ENCODE results near the gene SAP25. TPM values are rescaled to one million over a fixed set of nuclear protein-coding genes. Genes with fewer than 3 reads are reported as not detected.

The SAP25 gene
- total RNA-seq, 1 donor from 2014 or later = 0.13 TPM

DNA sequence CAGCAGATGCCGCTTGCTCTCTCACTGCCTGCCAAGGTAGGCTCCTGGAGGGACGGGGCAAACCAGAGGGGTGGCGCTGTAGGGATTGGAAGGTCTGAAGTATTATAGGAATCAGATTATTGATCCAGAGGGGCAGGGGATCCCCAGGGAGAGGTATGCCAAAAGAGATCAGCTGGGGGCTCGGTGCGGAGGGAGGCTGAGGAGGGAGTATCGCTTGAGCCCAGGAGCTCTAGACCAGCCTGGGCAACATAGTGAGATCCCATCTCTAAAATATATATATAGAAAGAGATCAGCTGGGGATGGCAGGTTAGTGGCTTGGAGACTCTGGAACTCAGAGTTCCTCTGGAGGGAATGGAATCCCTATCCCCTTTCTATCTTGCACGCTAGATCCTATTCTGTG, 21.5 kb upstream of the SAP25 start:
- DNase-seq (ENCODE audit: low read depth in 2 of 2) = no peak

DNA sequence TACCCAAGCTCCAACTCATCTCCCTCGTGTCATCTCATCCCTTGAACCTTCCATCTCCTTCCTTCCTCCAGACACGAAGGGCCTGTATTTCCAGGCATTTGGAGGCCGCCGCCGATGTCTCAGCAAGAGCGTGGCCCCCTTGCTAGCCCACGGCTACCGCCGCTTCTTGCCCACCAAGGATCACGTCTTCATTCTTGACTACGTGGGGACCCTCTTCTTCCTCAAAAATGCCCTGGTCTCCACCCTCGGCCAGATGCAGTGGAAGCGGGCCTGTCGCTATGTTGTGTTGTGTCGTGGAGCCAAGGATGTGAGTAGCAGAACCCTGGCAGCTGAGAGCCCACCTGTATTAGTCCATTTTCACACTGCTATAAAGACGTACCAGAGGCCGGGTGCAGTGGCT, 17.9 kb upstream of the SAP25 start:
- DNase-seq (ENCODE audit: low read depth in 2 of 2) = no peak

DNA sequence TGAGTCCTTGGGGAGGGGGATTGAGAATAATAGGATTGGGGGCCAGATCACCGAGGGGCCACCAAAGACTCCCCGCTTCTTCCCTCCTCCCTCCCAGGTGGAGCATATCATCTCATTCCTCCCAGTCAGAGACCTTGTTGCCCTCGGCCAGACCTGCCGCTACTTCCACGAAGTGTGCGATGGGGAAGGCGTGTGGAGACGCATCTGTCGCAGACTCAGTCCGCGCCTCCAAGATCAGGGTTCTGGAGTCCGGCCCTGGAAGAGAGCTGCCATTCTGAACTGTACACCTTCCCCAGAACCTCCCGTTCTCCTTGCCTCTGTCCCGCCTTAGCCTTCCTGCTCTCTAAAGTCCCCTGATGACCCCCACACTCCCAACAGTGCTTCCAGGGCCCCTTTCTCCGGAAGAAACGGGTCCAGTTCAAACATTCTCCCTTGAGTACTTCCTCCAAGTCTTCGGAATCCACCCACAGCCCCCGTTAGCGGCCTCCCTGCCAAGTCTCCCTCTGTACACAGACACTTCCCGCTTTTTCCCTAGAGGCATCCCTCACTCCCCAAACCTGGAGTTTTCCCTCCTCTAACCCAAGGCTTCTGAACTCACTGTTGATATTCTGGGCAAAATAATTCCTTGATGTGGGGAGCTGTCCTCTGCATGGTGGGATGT, 16.5 kb upstream of the SAP25 start:
- DNase-seq (ENCODE audit: low read depth in 2 of 2) = no peak

DNA sequence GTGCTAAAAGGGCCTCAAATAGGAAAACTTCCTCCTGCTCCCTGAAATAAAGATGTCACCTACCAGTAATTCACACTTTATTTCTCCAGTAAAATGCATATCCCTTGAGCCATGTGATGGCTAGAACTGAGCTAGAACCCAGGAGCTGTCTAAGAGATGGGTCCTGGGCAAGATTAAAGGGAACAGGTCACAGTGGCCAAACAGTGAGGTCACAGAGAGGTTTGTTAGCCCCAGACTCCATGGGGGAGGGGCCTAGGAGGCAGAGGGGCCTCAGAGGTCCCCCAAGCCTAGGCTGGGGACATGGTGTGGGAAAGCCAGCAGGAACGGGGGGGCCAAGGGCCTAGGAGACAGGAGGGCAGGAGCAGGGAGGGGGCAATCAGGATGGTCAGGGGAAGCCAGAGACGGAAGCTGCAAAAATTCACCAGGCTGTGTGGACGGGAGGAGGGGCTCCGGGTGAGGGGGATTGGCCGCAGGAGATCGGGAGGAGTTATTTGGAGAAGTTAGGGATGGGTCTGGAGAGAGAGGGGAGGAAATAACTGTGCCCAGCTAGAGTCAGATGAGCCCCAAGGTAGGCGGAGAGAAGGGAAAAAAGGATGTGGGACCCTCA, 15.7 kb upstream of the SAP25 start:
- no peak for DNase-seq (ENCODE audit: low read depth in 2 of 2)

DNA sequence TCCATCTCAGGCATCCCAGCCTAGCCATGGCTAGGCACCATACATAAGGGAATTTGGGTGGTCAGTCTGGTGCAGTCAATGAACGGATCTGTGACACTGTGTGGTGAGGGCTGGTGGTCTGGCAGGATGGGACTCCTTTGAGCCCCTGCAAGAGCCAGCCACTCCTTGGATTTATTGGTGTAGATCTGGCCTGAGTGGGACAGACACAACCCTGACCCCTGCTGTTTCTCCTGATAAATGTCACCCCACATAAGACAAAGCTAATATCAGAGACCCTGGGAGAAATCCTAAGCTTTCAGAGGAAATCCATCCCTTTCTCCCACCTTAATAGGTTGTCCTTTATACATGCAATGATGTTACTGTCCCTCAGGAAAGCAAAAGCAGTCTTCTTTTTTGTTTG, 14.7 kb upstream of the SAP25 start:
- peak; percentile 18 to 58 for DNase-seq (ENCODE audit: low read depth in 2 of 2)

DNA sequence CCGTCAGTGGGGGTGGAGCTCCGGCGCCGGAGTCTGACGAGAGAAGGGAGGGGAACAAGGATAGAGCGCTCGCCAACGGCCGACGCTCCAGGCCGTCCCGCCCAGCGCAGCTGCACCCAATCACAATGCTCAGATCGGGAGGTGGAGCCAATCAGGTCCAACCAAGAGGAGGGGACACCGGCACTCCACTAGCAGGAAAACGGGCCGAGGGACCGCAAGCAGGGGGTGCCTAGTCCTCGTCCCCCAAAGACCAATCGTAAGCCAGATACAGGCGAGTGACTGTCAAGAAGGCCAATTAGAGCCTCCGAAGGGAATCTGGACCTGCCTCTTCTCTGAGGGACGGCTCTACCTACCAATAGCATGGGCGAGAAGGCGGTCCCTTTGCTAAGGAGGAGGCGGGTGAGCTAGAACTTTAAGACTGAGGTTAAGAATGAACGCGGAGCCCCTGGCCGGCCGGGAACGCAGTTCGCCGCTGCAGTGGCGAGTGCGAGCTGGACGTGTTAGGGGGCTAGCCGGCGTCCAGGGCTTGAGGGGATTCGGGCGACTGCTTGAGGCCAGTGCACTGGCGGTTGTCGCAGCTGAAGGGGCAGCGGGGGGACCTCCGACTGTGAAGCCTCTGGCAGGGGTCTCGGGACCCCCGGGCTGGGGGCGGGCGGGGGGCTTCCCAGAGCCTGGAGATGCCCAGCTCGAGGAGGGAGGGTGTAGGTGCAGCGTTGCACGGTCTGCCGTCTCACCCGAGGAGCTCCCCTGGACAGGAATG, 12.7 kb upstream of the SAP25 start, which contains the start of gene FBXO24:
Gene FBXO24, plus strand, starts transcription at position 63 of the 760 bp plus-strand sequence. Its CDS starts 298 bp downstream, at position 361.
- peak; percentile 100 for DNase-seq (ENCODE audit: low read depth in 2 of 2)

DNA sequence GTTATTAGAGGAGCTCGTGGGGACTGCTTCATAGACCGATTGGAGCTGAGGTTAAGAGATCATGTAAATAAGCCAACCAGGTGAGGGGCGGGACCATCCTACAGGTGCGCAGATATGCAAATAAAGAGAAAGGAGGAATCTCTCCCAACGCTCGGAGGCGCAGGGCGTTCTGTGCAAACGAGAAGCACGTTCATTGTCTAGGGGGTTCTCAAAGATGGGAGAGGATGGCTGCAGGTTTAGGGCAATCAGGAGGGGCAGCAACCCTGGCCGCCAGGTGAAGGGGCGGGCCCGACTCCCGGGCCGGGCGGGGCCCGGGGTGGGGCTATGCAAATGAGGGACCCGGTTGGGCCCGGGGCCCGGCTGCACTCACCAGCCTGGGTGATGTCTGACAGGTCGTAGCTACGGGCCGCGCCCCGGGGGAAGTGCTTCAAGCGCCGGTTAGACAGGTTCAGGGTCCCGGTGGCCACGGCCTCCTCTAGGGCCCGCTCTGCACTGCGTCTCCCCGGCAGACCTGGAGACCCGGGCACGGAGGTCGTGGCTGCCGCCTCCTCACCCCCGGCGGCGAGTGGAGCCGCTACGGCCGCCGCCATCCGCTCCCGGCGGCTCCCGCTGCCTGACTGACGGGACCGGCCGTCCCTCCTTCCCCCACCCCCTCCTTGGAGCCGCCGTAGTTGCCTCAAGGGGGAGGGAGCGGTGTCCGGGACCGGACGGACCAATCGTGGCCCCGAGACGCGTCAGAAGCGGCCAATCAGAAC, 12.0 kb upstream of the SAP25 start, which contains the start of gene LRCH4:
Gene LRCH4, minus strand, starts transcription at position 619 of the 755 bp plus-strand sequence. Its CDS starts 29 bp downstream, at position 590.
- DNase-seq (ENCODE audit: low read depth in 2 of 2) = no peak

DNA sequence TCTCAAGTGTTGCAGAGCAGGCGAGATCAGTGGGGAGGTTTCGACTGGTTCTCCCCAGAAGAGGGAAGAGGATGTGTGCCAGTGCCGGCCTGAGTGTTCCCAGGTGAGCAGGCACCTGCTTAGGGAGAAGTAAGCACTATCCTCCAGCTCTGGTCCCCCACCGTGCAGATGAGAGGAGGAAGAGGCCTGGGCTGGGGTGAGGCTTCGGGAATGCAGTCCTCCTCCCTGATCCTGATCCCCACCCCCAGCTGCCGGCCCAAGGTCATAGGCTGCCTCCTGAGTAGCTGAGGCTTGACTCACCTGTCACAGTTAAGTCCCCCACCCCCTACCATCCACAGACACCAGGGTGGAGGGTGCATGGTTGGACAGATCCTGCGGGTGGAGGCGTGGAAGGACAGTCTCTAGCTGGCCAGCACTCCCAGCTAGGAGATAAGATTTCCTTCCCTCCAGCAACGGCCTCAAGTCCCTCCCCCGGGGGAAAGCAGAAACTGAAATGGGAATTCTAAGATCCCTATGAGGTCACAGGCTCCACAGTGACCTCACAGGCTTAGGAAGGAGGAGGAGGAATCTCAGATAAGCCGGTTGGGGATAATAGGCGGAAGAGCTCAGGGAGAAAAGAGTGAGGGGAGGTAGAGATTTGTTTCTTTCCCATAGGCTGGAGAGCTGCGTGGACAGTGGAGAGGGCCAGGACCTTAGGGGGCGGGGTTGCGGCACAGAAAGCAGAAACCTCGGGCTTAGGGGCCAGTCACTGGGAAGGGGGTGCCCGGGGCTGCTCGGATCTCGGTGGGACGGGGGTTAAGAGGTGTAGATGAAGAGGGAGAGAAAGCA, 11.2 kb upstream of the SAP25 start:
- DNase-seq (ENCODE audit: low read depth in 2 of 2) = peak in 1 of 2 donors; percentile 64

DNA sequence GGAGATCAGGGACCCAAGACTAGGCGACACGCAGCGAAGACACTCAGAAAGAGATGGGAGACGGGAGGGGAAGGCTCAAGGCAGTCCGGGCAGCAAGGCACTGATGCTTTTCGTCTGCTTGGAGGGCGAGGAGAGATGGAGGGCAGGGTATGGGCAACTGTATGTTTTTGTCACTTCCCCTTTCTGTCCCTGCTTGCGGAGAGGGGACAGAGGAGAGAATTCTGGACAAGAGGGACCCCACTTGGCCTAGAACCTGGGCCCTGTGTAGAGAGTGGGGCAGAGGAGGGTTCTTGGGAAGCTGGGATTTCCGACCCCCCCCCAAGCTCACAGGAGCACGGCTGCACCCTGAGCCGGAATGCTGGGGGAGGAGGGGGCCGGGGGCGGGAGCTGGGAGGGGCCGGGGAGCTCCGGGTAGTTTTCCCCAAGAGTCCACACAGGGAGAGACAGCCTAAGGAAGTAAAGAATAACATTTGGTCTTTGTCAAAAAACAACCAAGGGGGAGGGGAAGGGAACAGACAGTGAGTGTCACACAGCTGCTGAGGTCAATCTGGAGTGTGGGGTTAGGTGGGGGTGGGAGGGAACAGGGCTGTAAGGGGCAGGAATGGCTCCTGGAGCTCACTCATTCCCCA, 10.5 kb upstream of the SAP25 start:
- DNase-seq (ENCODE audit: low read depth in 2 of 2) = no peak

DNA sequence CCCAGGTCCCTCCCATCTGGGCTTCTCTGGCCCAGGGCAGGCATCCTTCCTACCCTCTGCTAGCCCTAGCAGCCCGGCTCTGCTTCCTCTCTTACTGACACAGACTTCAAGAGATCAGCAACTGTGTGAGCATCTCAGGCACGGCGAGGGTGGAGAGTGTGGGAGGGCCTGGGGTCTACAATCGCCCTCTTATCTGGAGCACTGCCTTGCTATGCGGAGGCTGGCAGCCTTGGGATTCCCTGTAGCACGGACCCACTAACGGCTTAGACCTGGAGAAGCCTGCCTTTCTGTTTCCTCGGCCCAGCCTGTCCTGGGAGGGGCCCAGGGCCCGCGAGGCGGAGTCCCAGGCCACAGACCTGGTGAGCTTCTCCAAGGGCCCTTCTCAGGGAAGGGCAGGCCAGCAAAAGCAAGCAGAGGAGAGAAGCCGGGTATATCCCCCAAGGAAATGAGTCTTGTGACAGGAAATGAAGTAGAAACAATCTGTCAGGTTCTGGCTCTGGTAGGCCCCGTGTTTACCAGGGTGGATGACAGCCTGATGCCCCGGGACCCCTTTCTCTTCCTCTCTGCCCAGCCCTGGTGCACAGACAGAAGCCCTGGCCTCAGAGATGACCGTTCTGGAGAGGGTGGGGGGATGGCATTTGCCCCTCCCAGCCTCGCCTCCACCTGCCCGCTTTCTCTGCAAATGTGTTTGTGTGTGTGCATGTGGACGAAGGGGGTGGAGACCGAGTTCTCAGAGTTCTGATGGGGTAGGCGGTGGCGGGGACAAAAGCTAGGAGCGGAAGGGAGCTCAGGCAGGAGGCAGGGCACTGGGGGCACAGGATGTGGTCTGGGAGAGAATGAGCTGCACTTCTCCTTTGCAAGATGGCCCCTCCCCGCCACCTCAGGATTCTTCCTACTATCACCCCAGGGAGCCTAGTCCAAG, 9.7 kb upstream of the SAP25 start:
- peak in 1 of 2 donors; percentile 64 for DNase-seq (ENCODE audit: low read depth in 2 of 2)

DNA sequence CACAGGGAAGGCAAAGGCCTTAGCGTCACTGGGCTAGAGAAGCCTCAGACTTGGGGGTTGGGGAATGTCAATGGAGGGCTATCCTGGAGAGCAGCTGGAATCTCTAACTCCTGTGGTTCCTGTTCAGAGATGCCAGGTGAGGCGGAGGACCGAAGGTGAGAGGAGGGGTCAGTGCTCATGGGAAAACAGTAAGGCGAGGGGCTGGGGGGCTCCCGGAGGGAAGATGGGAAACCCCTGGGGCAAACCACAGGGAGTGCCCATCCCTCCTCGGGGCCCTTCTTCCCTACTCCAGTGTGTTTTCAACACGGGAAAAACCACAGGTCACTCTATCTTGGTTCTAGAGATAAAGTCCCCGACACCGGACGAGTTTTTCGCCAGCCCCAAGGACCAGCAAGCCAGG, 8.9 kb upstream of the SAP25 start:
- DNase-seq (ENCODE audit: low read depth in 2 of 2) = no peak

DNA sequence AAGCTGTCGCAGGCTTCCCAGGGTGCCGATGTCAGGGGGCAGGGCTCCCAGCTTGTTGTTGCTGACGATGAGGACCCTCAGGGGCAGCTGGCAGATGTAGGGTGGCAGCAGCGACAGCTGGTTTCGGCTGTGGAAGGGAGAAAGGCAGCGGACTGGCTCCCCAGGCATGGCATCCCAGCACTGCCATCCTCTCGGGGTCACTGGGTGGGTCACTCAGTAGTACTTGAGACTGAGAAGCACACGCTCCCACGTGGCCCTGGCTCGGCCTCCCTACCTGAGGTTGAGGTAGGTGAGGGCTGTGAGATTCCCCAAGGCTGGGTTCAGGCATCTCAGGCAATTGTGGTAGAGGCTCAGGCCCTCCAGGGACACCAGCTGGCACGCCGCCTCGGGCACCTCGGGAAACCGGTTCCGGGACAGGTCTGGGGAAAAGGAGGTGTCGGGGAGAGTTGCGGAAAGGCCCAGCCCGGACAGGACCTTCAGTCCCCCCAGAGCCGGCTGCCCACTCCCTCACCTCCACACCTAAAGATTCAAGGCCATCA, 8.4 kb upstream of the SAP25 start:
- DNase-seq (ENCODE audit: low read depth in 2 of 2) = no peak

DNA sequence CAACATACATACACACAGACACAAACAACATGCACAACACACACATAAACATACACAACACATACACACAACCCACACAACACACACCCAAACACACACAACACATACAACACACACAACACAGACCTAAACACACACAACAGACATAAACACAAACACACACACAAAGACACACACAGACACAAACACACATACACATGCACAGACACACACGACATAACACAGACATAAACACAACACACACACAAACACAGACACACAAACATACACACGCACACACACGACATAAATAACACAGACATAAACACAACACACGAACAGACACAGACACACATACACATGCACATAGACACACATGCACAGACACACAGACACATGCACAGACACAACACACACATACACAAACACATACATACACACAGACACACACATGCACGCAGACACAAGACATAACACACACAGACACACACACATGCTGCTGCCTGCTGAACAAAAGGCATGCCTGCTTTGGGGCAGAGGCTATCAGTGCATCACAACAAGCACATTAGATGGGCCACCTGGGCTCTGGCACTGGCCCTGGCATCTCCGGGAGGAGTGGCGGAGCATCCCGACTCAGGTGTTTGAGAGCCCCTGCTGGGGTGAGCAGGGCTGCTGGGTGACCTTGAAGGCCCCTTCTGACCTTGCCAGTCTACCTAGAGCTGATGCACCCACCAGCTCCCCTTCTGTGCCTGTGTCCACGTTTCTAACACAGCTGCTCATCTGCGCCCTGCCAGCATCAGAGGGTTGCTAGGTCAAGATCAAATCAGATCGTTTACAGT, 7.0 kb upstream of the SAP25 start:
- no peak for DNase-seq (ENCODE audit: low read depth in 2 of 2)

DNA sequence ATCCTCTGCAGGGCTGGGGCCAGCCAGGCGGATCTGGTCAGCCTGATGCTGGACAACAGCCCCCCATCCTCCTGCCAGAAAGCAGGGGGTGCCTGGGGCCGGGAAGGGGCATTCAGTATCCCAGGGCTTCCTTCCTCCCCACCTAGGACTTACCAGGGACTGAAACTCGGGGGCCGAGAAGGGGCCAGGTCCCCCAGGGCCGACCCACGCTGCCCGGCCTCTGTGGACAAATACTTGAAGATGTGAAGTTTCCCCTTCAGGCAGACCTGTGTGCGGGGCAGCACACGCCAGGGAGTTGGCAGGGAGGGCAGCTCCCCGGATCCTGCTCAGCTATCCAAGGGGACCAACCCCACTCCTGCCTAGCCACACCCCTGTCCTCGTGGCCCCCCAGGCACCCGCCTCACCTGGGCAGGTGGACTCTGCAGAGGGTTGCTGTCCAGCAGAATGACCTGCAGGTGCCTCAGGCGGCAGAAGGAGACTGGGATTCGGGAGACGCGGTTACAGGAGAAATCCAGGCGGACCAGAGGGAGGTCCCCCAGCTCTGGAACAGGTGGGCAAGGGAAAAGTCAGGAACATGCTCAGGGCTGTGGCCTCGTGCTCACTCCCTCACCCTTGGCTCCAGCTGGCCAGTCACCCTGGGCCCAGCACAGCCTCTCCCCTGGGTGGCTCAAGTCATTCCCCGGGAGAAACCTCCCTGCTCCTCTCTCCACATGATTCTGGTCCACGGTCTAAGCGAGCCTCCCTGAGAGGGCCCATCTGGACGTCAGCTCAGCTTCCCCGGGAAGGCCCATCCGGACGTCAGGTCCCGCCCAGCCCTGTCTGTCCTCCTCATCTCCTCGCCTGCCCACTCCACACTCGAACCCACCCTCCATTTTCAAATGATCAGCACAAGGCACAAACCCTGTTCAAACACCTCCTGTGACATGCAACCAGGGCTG, 4.8 kb upstream of the SAP25 start:
- DNase-seq (ENCODE audit: low read depth in 2 of 2) = no peak

DNA sequence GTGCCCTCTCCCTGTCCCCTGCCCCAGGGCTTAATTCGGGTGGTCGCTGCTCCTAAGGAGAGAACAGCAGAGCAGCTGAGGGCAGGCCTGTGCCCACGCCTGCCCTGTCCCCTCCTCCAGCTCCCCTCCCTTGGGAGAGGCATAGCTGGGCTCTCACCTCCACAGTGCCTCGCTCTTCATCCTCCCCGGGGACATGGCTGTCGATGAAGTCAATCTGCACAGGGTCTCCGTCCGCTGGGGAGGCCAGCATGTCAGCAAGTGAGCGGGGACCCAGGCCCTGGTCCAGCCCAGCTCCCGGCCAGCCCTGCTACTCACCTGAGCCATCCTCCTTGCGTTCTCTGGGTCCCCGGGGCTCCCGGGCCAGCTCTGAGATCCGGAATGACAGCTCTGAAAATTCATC, 3.8 kb upstream of the SAP25 start:
- DNase-seq (ENCODE audit: low read depth in 2 of 2) = no peak

DNA sequence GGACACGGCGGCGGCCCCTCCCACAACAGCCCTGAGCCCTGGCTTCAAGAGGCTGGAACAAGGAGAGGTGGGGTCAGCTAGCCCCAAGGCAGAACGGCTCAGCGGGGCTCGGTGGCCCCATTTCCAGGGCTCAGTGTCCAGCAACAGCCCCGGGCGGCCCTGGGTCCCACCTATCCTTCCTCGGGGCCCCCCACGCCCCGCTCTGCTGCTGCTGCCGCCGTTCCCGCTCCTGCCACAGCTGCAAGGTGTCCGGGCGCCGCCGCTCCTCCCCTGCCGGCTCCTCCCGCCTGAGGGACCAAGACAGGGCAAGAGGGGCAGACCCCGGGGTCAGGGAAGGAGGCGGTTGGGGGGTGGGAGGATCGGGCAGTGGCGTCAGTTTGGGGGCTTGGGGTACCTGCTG, 3.4 kb upstream of the SAP25 start:
- no peak for DNase-seq (ENCODE audit: low read depth in 2 of 2)

DNA sequence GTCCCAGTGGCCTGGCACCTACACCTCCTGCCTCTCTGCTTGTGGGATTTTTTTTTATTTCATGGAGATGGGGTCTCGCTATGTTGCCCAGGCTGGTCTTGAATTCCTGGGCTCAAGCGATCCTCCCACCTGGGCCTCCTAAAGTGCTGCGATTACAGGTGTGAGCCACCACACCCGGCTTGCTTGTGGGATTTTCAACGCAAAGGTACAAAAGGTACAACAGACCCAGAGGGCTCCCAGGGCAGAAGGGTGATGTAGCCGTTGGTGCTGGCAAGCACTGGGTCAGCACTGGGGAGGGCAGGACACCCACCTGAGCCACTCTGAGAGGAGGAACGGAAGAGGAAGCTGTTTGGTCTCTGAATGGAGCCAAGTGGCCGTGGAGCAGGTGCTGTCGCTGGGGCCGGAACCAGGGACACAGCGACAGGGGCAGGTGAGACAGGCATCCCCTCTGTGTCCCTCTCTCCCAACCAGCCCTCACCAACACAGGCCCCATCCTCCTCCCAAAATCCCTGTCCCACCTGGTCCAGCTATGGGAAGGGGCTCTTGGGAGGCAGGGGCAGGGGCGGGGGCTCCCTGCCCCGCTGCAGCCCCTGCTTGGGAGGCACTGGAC, 2.8 kb upstream of the SAP25 start:
- DNase-seq (ENCODE audit: low read depth in 2 of 2) = no peak
